ENCODE measurements around the gene DNAJA3. TPM values are rescaled to one million over a fixed set of nuclear protein-coding genes. Genes with fewer than 3 reads are reported as not detected.

Gene DNAJA3
- total RNA-seq, 2 donors from 2014 or later: 26.4 to 29.1 TPM

DNA sequence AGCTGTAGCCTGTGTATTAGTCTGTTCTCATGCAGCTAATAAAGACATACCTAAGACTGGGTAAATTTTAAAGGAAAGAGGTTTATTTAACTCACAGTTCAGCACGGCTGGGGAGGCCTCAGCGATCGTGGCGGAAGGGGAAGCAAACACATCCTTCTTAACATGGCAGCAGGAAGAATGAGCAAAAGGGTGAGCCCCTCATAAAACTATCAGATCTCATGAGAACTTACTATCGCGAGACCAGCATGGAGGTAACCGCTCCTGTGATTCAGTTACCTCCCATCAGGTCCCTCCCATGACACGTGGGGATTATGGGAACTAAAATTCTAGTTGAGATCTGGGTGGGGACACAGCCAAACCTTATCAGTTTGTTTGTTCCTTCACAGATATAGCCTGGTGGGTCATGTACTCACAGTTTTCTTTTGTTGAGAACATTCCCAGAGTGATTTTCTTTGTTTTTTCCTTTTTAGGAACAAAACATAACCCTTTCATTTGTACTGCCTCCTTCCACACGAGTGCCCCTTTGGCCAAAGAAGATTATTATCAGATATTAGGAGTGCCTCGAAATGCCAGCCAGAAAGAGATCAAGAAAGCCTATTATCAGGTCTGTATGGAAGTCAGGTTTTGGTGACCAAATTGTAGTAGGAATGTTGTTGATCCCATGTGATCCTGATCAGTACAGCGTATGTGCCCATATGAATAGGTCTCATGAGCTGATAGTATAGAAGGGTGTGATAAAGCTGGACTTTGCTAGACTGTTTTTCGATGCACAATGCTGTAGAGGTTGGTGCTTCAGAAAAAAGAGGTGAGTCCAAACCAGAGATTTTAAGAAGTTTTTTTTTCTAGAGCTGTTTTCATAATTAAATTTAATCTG, 8.5 kb downstream of the DNAJA3 start:
- H3K4me1 ChIP-seq: no peaks in the 10 kb centered on the region
- no peak for ATAC-seq
- H3K9me3 ChIP-seq: no peaks in the 10 kb centered on the region
- peaks cover 0 to 18% of the 10 kb centered on the region in 2 donors for H3K36me3 ChIP-seq (replicated peaks in 1 of 2; ENCODE audit: insufficient read depth in 1 of 2, low read depth in 2 of 2)
- intact Hi-C loops (cut with DNase I): loop anchor here (10.0 kb wide), 1 partner anchor 61 kb away; no protein-coding TSS in a partner anchor
- H3K27me3 ChIP-seq: no peaks in the 10 kb centered on the region
- 71 to 76% methylated on average over 12 of the region's 12 CpGs for WGBS, 2 donors
- H3K4me3 ChIP-seq: no peak overlapping the region
- no peak overlapping the region for H3K27ac ChIP-seq
- no peak for TF ChIP-seq POLR2A (IDR thresholded peaks at IDR 0.05)
- TF ChIP-seq, protein P1, sequence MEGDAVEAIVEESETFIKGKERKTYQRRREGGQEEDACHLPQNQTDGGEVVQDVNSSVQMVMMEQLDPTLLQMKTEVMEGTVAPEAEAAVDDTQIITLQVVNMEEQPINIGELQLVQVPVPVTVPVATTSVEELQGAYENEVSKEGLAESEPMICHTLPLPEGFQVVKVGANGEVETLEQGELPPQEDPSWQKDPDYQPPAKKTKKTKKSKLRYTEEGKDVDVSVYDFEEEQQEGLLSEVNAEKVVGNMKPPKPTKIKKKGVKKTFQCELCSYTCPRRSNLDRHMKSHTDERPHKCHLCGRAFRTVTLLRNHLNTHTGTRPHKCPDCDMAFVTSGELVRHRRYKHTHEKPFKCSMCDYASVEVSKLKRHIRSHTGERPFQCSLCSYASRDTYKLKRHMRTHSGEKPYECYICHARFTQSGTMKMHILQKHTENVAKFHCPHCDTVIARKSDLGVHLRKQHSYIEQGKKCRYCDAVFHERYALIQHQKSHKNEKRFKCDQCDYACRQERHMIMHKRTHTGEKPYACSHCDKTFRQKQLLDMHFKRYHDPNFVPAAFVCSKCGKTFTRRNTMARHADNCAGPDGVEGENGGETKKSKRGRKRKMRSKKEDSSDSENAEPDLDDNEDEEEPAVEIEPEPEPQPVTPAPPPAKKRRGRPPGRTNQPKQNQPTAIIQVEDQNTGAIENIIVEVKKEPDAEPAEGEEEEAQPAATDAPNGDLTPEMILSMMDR (IDR thresholded peaks at IDR 0.05): no peak
- DNase-seq: no peak

- ATAC-seq: no peak
- no peak for DNase-seq
- peaks cover 0 to 23% of the 10 kb centered on the region in 2 donors for H3K36me3 ChIP-seq (replicated peaks in 1 of 2; ENCODE audit: insufficient read depth in 1 of 2, low read depth in 2 of 2)
- H3K4me3 ChIP-seq: no peak overlapping the region
- H3K4me1 ChIP-seq: no peaks in the 10 kb centered on the region
- WGBS, 2 donors: 73 to 77% methylated on average over 8 of the region's 8 CpGs
- no peaks in the 10 kb centered on the region for H3K27me3 ChIP-seq
- H3K9me3 ChIP-seq: no peaks in the 10 kb centered on the region
- intact Hi-C loops (cut with DNase I): loop anchor here (10.0 kb wide), 1 partner anchor 59 kb away; no protein-coding TSS in a partner anchor
- TF ChIP-seq POLR2A (IDR thresholded peaks at IDR 0.05): no peak
- TF ChIP-seq, protein P1 (IDR thresholded peaks at IDR 0.05): no peak
- H3K27ac ChIP-seq: no peak overlapping the region
These were observed 9.8 kb downstream of the DNAJA3 start for GRCh38 chr16:4435337-4436067.

- TF ChIP-seq, protein P1 (IDR thresholded peaks at IDR 0.05): no peak
- TF ChIP-seq POLR2A (IDR thresholded peaks at IDR 0.05): no peak
- H3K9me3 ChIP-seq: no peaks in the 10 kb centered on the region
- no peak overlapping the region for H3K4me3 ChIP-seq
- peaks cover 8 to 34% of the 10 kb centered on the region in 2 donors for H3K36me3 ChIP-seq (replicated peaks in 1 of 2; ENCODE audit: insufficient read depth in 1 of 2, low read depth in 2 of 2)
- intact Hi-C loops (cut with DNase I): loop anchor here (10.0 kb wide), 1 partner anchor 57 kb away; no protein-coding TSS in a partner anchor
- no peak overlapping the region for H3K27ac ChIP-seq
- no peaks in the 10 kb centered on the region for H3K4me1 ChIP-seq
- DNase-seq (no peak), ATAC-seq (no peak)
- 93 to 98% methylated on average over 3 of the region's 3 CpGs for WGBS, 2 donors
- H3K27me3 ChIP-seq: no peaks in the 10 kb centered on the region
These were observed 11.7 kb downstream of the DNAJA3 start for GRCh38 chr16:4437366-4437765.

- Histone ChIP-seq H3K4me1 (no peaks in the 10 kb centered on the region), H3K4me3 (no peak overlapping the region), H3K9me3 (no peaks in the 10 kb centered on the region), H3K27me3 (no peaks in the 10 kb centered on the region), H3K36me3 (replicated peaks in 1 of 2; ENCODE audit: insufficient read depth in 1 of 2, low read depth in 2 of 2) (peaks cover 41 to 52% of the 10 kb centered on the region in 2 donors), H3K27ac (no peak overlapping the region)
- no peak for ATAC-seq
- WGBS, 2 donors: 85 to 93% methylated on average over 3 to 9 of the region's 11 CpGs
- TF ChIP-seq, protein P1 (IDR thresholded peaks at IDR 0.05): no peak
- TF ChIP-seq POLR2A (IDR thresholded peaks at IDR 0.05): no peak
- intact Hi-C loops (cut with DNase I): no loop called here
- no peak for DNase-seq
These were observed 16.7 kb downstream of the DNAJA3 start for GRCh38 chr16:4442371-4442770.

All from body of pancreas (tissue), 4 donors.